Endothelial cell (in vitro differentiated cells): Measurements from ENCODE around the gene CACNA2D3. TPM values are rescaled to one million over a fixed set of nuclear protein-coding genes. Genes with fewer than 3 reads are reported as not detected.
"Not testable (repeated sequence)": the region's sequence is repeated elsewhere in the genome, so short reads cannot be mapped to it uniquely, and the experiment has no call there.

ENCODE experiments used
- DNase-seq: peaks from one replicate; pipeline ENCODE4 v3.0.0; 2021; ENCODE audit warnings: low spot score
- H3K27ac Mint-ChIP-seq: one replicate; pipeline ENCODE4 v1.8.0; 2021; ENCODE audit warnings: mixed read lengths, inconsistent platforms; ENCODE audit not compliant: unreplicated experiment
- H3K27me3 Mint-ChIP-seq: one replicate; pipeline ENCODE4 v1.8.0; 2021; ENCODE audit warnings: mild to moderate bottlenecking, moderate library complexity, mixed read lengths, inconsistent platforms; ENCODE audit not compliant: unreplicated experiment
- H3K36me3 Mint-ChIP-seq: one replicate; pipeline ENCODE4 v1.8.0; 2021; ENCODE audit warnings: mild to moderate bottlenecking, low read depth, mixed read lengths, inconsistent platforms; ENCODE audit not compliant: unreplicated experiment
- H3K4me1 Mint-ChIP-seq: one replicate; pipeline ENCODE4 v1.8.0; 2021; ENCODE audit warnings: mild to moderate bottlenecking, mixed read lengths, inconsistent platforms; ENCODE audit not compliant: unreplicated experiment
- H3K4me3 Mint-ChIP-seq: one replicate; pipeline ENCODE4 v1.8.0; 2021; ENCODE audit warnings: mild to moderate bottlenecking, mixed read lengths, inconsistent platforms; ENCODE audit not compliant: unreplicated experiment
- H3K9me3 Mint-ChIP-seq: one replicate; pipeline ENCODE4 v1.8.0; 2021; ENCODE audit warnings: mixed read lengths, inconsistent platforms; ENCODE audit not compliant: unreplicated experiment
- total RNA-seq: library from RNA; stranded (reverse); fragmentation: NEBNext Ultra II Directional; extraction: Animal tissue kit (Norgen Biotek cat#: 25700); gene quantifications from one replicate; pipeline ENCODE4 v1.2.1, GENCODE V29; 2021; ENCODE audit not compliant: unreplicated experiment
- TF ChIP-seq, protein P1 (sequence below): fragments of 200-600 bp; sonication (generic); IDR thresholded peaks from one replicate; pipeline ENCODE4 v1.5.0; 2021; ENCODE audit warnings: antibody characterized with exemption; ENCODE audit not compliant: unreplicated experiment

CACNA2D3 gene
- total RNA-seq, 1 donor from 2014 or later, result 0.46 TPM

- Mint-ChIP-seq H3K27me3 (no peaks in the 10 kb centered on the region), H3K27ac (no peak overlapping the region), H3K9me3 (no peaks in the 10 kb centered on the region), H3K4me3 (no peak overlapping the region), H3K4me1 (no peaks in the 10 kb centered on the region), H3K36me3 (no peaks in the 10 kb centered on the region)
- no peak for DNase-seq
- TF ChIP-seq, protein P1, sequence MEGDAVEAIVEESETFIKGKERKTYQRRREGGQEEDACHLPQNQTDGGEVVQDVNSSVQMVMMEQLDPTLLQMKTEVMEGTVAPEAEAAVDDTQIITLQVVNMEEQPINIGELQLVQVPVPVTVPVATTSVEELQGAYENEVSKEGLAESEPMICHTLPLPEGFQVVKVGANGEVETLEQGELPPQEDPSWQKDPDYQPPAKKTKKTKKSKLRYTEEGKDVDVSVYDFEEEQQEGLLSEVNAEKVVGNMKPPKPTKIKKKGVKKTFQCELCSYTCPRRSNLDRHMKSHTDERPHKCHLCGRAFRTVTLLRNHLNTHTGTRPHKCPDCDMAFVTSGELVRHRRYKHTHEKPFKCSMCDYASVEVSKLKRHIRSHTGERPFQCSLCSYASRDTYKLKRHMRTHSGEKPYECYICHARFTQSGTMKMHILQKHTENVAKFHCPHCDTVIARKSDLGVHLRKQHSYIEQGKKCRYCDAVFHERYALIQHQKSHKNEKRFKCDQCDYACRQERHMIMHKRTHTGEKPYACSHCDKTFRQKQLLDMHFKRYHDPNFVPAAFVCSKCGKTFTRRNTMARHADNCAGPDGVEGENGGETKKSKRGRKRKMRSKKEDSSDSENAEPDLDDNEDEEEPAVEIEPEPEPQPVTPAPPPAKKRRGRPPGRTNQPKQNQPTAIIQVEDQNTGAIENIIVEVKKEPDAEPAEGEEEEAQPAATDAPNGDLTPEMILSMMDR, result no peak
Observed at GRCh38 chr3:54094926-54095325, 27.4 kb upstream of the CACNA2D3 start.

- H3K4me3 Mint-ChIP-seq, result no peak overlapping the region
- TF ChIP-seq, protein P1, result no peak
- no peak overlapping the region for H3K27ac Mint-ChIP-seq
- no peaks in the 10 kb centered on the region for H3K4me1 Mint-ChIP-seq
- no peak for DNase-seq
- peaks cover 2% of the 10 kb centered on the region for H3K27me3 Mint-ChIP-seq
- H3K9me3 Mint-ChIP-seq, result no peaks in the 10 kb centered on the region
- H3K36me3 Mint-ChIP-seq, result no peaks in the 10 kb centered on the region
Observed at GRCh38 chr3:54099381-54099780, 23.0 kb upstream of the CACNA2D3 start.

GRCh38 chr3:54104084-54104483, 18.3 kb upstream of the CACNA2D3 start:
- H3K27ac Mint-ChIP-seq, result no peak overlapping the region
- no peaks in the 10 kb centered on the region for H3K4me1 Mint-ChIP-seq
- H3K9me3 Mint-ChIP-seq, result no peaks in the 10 kb centered on the region
- TF ChIP-seq, protein P1, result no peak
- peaks cover 4% of the 10 kb centered on the region for H3K27me3 Mint-ChIP-seq
- DNase-seq, result no peak
- H3K4me3 Mint-ChIP-seq, result no peak overlapping the region
- no peaks in the 10 kb centered on the region for H3K36me3 Mint-ChIP-seq

DNA sequence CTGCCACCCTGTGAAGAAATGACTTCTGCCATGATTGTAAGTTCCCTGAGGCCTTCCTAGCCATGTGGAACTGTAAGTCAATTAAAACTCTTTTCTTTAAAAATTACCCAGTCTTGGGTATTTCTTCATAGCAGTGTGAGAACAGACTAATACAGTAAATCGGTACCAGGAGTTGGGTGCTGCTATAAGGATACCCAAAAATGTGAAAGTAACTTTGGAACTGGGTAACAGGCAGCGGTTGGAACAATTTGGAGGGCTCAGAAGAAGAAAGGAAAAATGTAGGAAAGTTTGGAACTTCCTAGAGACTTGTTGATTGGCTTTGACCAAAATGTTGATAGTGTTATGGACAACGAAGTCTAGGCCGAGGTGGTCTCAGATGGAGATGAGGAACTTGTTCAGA, 6.2 kb upstream of the CACNA2D3 start:
- not testable (repeated sequence) for H3K4me3 Mint-ChIP-seq, H3K27me3 Mint-ChIP-seq, H3K9me3 Mint-ChIP-seq, DNase-seq, H3K27ac Mint-ChIP-seq, H3K36me3 Mint-ChIP-seq, H3K4me1 Mint-ChIP-seq

- H3K27ac Mint-ChIP-seq, result no peak overlapping the region
- H3K9me3 Mint-ChIP-seq, result no peaks in the 10 kb centered on the region
- H3K4me1 Mint-ChIP-seq, result peaks cover 10% of the 10 kb centered on the region
- H3K36me3 Mint-ChIP-seq, result no peaks in the 10 kb centered on the region
- TF ChIP-seq, protein P1, result no peak
- no peak overlapping the region for H3K4me3 Mint-ChIP-seq
- peak; percentile 33 for DNase-seq
- peaks cover 11% of the 10 kb centered on the region for H3K27me3 Mint-ChIP-seq
Observed at GRCh38 chr3:54120657-54121413, 1.5 kb upstream of the CACNA2D3 start.
